A204.1 (cell line): ENCODE data around the gene GABRQ.
"Not testable (repeated sequence)": the region's sequence is repeated elsewhere in the genome, so short reads cannot be mapped to it uniquely, and the experiment has no call there.

ENCODE experiments used
- FAIRE-seq: peaks from 2 replicates; lab custom pipeline; 2012; peaks lifted over from hg19 to GRCh38; lab: Jason Lieb, UNC

Gene GABRQ

DNA sequence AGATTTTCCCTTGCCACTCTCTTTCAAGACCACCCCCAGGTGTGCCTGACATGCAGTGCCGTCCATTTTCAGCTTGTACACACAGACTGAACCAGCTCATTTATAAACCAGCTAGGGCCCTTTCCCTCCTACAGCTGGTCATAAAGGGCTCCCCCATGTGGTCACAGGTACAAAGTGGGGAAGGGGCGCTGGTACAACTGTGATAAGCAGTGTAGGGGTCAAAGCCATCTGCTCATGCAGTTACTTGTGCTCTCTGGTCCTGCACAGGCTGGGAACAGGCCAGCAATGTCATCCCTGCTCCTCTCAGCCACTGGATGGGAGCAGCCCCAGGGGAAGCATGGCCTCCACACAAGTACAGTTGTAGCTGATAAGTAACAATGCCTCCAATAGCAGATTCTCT is 20.6 kb downstream of the GABRQ start:
- FAIRE-seq = no peak

DNA sequence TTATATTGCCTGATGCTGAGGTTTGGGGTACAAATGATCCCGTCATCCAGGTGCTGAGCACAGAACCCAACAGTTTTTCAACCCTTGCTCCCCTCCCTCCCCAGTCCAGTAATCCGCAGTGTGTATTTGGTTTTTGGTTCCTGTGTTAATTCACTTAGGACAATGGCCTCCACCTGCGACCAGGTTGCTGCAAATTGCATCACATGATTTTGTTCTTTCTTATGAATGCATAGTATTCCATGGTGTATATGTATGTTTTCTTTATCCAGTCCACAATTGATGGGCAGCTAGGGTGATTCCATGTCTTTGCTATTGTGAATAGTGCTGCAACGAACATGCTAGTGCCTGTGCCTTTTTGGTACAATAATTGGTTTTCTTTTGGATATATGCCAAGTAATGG is 25.4 kb downstream of the GABRQ start:
- no peak for FAIRE-seq

DNA sequence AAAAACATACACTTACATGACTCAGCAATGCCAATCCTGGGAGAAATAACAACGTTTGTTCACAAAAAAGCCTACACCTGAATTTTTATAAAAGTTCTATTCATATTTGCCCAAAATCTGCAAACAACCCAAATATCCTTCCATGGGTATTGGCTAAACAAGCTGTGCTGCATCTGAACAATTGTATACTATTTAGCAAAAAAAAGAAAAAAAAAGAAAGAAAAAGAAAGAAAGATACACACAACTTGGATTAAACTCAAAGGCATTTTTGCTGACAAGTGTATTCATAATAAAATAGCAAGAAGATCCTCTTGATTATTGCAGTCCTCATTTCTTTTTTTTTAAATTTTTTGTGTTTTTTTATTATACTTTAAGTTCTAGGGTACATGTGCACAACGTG is 36.4 kb downstream of the GABRQ start:
- no peak for FAIRE-seq

DNA sequence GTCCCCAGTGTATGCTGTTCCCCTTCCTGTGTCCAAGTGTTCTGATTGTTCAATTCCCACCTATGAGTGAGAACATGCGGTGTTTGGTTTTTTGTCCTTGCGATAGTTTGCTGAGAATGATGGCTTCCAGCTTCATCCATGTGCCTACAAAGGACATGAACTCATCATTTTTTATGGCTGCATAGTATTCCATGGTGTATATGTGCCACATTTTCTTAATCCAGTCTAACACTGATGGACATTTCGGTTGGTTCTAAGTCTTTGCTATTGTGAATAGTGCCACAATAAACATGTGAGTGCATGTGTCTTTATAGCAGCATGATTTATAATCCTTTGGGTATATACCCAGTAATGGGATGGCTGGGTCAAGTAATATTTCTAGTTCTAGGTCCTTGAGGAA is 37.0 kb downstream of the GABRQ start:
- not testable (repeated sequence) for FAIRE-seq

DNA sequence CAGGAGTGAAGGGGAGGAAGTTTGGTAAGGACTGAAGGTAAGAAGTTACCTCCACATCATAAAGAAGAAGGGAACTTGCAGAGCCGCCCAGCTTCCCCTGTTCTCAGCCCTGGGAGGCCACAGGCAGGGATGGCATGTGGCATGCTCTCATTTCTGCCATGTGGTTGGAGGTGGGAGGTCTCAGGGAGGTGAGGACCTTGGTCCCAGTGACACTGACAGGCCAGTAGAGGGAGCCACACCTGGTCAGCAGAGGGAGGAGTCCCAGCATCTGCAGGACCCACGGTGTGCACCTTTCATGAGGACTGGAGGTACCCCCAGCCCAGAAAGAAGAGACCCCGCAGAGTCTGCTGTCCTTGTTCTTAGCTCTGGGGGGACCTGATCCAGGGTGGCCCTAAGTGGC is 43.3 kb downstream of the GABRQ start:
- FAIRE-seq = not testable (repeated sequence)

DNA sequence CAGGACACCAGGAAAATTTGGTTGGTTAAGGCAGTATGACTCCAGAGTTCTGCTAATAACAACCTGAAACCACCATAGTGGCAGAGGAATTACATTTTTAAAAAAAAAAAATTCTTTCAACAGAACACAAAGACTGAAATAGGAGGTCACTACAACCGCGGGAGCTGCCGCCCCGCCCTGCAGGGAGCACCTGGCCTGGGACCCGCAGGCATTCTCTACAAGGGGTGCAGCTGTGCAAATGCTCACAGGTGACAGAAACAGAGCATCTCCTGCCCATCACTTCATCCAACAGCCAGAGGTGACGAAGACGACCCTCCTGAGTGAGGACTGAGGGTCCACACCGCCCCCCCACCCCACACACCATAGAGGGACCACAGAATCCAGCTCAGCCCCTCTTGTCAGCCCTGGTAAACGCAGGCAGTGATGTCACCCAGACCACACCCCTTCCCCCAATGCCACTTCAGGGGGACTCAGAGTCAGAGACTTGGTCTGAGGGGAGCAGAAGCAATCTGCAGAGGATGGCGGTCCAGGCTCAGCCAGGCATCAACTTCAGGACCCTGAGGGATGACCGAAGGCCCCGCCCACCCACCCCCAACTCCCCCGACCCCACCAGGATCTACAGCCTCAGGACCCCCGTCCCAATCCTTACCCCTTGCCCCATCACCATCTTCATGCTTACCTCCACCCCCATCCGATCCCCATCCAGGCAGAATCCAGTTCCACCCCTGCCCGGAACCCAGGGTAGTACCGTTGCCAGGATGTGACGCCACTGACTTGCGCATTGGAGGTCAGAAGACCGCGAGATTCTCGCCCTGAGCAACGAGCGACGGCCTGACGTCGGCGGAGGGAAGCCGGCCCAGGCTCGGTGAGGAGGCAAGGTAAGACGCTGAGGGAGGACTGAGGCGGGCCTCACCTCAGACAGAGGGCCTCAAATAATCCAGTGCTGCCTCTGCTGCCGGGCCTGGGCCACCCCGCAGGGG is 60.5 kb downstream of the GABRQ start, which contains the start of gene MAGEA3:
MAGEA3 (plus strand) TSS at position 843 of the 980 bp plus-strand sequence. CDS start 2,039 bp downstream, outside the sequence.
- not testable (repeated sequence) for FAIRE-seq

DNA sequence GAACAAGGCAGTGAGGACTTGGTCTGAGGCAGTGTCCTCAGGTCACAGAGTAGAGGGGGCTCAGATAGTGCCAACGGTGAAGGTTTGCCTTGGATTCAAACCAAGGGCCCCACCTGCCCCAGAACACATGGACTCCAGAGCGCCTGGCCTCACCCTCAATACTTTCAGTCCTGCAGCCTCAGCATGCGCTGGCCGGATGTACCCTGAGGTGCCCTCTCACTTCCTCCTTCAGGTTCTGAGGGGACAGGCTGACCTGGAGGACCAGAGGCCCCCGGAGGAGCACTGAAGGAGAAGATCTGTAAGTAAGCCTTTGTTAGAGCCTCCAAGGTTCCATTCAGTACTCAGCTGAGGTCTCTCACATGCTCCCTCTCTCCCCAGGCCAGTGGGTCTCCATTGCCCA is 62.7 kb downstream of the GABRQ start:
- FAIRE-seq = not testable (repeated sequence)

DNA sequence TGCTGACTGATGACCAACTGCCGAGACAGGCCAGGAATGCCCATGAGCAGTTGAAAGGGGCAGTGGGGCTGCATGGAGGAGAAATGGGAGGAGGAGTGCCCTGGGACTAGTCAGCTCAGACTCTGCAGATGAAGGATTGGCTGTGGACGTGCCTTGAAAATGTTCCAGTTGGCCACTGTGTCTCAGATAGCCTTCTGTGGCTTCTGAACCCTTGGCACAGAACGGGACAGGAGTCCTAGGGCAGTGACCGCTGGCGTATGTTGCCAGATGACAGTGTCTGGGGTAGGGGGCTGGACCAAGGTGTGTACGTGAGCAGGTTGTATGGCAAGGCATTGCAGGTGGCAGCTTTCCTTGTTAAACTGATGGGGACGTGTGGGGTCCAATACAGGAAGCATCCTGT is 68.8 kb downstream of the GABRQ start:
- not testable (repeated sequence) for FAIRE-seq
